Right renal cortex interstitium (tissue), 3 donors: ENCODE data around the gene APC2. TPM values are rescaled to one million over a fixed set of nuclear protein-coding genes. Genes with fewer than 3 reads are reported as not detected.
"Not testable (repeated sequence)": the region's sequence is repeated elsewhere in the genome, so short reads cannot be mapped to it uniquely, and the experiment has no call there.

ENCODE experiments used
- DNase-seq, 3 donors: peaks; one replicate each; pipeline ENCODE4 v3.0.0-alpha.2; 2013; ENCODE audit warnings: low read depth in 3 of 3, low spot score in 2 of 3
- polyA plus RNA-seq, 3 donors: library from polyadenylated mRNA; unstranded; fragments of 120-200 nt; gene quantifications; one replicate each; pipeline ENCODE4 v1.2.1, GENCODE V29; 2013; ENCODE audit not compliant: insufficient read length in 3 of 3

APC2 gene
- polyA plus RNA-seq, 3 donors, result 0.86 to 1.1 (median 1.0) TPM

DNA sequence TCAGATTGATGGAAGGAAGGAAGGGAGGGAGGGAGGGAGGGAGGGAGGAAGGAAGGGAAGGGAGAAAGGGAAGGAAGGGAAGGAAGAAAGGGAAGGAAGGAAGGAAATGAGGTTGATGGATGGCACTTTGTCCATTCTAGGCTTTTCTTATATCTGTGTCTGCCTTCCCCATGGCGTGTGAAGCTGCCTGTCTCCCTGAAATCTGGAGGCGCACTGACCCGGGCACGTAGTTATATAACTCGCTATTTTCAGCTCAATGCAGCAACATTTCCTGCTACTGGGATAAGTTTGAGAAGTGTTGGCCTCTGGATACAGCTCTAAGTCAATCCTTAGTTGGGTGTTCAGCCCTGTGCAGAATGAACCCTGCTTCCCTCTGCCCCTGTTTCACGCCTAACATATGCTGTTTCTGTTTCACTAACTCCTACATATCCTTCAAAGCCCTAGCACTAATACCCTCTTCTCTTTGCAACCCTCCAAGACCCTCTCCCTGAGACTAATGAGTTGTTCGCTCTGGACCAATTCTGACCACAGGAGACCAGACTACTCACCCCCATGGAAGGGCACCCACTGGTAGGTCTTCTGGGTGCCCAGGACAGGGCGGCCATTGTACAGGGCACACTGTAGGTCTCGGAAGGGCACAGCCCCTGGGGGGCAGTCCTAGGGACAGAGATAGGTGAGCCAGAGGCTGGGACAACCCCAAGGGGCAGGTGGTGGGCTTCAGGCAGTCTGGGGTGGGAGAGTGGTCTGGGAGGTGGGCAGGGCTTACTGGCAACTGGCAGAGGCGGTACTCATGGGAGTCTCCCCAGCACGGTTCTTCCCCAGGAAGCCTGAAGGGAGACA is 59.9 kb downstream of the APC2 start:
- no peak for DNase-seq

DNA sequence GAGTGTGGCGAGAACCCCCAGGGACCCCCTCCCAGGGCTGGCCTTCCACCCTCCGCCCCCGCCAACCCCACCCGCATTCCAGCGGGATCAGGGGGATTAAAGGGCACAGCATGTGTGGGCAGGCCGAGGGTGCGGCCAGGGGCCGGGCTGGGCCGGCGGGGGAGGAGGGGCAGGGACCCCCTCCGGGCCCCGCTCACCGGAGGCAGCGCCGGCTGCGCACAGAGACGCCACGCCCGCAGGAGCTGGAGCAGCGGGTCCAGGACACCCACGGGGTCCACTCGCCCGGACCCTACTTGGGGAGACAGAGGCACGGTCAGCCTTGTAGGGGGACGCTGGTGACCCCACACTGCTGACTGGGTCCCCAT is 60.5 kb downstream of the APC2 start:
- no peak for DNase-seq

DNA sequence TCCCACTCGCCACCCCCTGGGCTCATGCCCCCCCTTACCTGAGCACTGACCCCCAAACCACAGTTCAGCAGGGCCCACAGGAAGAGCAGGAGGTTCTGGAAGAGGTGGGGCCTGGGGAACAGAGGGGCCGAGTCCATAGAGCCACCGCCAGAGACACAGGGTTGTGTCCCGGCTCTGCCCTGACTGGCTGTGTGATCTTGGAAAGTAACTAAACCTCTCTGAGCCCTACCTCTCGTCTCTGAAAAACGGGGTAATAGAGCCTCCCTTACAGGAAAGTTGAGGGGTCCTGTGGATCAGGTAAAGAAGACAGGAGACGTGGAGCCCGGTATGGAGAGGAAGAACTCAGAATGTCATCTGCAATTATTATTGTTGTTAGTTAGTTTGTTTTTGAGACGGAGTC is 60.9 kb downstream of the APC2 start:
- DNase-seq, result no peak

DNA sequence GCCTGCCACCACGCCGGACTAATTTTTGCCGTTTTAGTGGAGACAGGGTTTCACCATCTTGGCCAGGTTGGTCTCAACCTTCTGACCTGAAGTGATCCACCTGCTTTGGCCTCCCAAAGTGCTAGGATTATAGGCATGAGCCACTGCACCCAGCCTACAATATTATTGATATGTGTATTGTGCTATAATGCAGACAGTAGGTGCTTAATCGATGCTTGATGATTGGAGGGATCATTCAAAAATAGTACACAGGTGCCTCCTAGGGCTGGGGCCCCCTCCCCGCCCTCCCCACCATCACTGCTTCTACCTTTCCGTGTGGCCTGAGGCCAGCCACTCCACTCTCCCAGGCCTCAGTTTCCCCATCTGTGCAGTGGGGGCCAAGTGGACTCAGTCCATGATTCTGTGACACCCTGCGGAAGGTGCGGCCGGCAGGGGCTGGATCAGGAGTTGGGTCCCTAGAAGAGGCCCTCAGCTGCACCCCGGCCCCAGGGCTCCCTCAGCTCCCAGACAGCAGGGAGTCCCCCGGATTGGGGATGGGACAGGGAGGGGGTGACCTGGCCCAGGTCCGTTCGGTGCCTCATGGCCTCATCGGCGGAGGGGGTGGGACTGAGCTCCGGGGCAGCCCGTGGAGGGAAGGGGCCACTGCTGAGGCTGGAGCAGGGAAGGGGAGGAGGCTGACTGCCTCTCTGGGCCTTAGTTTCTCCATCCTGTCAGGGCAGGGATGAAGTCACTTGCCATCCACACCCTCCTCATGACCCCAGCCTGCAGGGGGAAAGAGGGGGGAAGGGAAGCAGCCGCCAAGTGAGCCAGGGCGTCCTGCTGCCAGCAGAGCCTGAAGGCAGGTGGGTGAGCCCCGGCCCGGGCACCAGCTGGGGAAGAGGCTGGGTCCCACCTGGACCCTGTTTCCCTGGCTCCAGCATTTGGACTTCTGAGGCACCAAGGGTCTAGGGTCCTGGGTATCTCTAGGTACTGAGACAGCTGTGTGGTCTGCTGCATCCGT is 61.7 kb downstream of the APC2 start:
- no peak for DNase-seq

DNA sequence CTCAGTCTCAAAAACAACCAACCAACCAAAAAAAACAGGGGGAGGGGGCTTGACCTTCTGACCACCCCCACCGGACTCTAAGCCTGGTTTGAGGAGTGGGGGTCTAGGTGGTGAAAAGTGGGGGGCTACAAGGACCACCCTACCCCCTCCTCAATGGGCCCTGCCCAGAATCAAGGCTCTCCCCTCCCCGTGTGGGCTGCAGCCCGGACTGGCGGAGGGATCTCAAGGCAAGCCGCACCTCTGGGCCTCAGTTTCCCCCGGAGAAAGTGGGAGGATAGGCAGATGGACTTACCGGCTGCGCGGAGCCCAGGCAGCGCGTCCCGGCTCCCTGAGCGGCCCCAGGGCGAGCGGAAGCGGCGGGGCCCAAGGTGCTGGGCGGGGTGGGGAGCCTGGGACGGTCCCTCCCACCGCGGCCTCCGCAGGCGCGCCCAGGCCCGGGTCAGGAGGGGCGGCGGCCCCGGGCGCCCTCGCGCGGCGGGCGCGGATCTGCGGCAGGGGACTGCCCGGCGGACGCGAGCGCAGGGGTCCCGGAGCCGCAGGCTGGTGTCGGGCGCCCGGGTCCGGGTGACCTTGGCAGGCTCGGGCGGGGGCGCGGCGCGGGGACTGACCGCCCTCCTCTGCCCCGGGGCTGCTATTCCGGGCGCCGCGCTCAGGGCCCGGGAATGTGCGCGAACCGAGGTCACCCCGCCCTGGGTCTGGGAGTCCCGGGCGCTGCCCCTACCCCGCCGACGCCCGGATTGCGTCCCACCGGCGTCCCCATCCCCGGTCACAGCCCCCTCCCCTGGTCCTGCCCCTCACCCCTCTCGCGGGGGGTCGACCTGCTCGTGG is 63.0 kb downstream of the APC2 start, which contains the start of gene ADAMTSL5:
TSS of gene ADAMTSL5 (minus strand) at position 349 of the 828 bp plus-strand sequence. CDS start 2,076 bp downstream, outside the sequence.
- DNase-seq, result no peak

DNA sequence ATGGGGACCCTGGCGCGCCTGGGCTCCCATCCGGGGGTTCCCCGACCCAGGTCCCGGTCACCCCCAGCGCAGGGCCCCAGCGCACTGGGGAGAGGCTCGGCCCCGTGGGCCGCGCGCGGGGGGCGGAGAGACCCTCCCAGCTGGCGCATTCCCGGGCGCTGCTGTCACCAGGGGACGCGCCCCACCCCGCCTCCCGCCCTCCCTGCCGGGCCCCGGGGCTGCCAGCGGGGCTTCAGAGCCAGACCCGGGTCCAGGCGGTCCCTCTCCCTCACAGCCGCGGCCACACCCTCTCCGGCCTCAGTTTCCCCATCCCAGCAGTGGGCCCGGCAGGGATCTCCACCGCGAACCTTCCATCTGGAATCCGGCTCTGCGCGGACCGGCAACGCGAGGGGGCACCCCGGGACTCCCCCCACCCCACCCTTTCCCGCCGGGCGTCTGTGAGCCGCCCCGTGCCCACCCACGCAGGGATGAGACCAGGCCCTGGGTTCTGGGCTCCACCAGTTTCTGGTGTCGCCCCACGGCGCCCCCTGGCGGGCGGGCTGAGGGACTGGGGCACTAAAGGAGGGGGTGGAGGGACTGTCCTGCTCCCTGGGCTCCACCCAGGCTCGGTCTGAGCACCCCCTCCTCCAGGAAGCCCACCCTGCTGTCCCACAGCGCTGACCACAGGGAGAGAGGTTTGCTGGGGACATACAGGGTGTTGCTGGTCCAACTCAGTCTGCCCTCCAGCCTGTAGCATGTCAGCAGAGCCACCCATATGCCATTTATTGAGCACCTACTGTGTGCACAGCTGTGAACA is 63.8 kb downstream of the APC2 start:
- no peak for DNase-seq

DNA sequence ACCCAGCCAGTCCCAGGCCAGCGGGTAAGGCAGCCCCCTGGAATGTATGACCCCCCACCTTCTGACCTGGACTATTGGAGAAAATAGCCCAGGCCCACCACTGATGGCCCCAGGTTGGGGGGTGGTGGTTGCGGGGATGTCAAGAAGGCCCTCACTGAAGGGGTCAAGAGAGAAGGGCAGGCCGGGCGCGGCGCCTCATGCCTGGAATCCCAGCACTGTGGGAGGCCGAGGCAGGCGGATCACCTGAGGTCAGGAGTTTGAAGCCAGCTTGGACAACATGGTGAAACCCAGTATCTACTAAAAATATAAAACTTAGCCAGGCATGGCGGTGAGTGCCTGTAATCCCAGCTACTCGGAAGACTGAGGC is 64.4 kb downstream of the APC2 start:
- DNase-seq, result no peak

DNA sequence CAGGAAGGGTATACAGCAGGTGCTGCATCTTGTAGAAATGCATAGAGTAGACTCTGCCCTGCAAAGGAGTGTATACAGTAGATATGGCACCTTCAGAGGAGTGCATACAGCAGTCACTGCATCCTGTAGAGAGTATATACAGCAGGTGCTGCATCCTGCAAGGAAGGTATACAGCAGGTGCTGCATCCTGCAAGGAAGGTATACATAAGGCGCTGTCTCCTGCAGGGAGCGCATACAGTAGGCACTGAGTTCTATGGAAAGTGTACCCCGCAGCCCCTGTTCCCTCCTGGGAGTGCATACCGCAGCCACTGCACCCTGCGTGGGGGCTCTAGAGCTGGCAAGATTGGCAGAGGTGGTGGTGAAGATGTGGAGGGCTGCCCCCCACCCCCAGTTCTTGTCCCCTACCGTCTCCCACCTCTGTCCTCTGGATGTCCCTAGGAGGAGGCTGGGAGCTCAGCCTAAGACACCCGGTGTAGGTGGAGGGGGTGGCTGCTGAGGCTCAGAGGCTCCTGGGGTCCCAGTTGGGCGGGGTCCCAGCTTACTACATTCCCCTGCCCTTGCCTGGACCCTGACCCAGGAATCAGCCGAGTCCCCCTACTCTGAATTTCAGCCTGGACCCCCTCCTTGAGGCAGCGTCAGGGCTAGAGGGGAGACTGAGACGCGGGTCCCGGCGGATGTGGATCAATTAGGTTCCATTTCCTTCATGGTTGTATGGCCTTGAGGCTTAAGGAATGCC is 65.2 kb downstream of the APC2 start:
- DNase-seq, result no peak

DNA sequence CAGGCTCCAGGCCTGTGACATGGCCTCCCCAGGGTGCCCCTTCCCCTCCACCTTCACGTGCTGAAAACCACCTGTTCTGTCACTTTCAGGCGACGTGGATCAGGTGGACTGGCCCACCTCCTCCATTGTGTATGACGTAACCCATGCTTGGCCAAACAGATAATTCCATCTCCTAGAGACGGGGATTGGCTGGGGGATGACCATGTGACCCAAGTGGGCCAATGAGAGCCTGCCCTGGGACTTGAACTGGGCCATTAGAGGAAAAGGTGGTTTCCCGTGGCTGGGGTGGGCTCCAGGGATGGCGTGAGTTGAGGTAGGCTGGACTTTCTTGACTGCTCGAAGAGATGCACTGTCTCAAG is 66.5 kb downstream of the APC2 start:
- no peak for DNase-seq

DNA sequence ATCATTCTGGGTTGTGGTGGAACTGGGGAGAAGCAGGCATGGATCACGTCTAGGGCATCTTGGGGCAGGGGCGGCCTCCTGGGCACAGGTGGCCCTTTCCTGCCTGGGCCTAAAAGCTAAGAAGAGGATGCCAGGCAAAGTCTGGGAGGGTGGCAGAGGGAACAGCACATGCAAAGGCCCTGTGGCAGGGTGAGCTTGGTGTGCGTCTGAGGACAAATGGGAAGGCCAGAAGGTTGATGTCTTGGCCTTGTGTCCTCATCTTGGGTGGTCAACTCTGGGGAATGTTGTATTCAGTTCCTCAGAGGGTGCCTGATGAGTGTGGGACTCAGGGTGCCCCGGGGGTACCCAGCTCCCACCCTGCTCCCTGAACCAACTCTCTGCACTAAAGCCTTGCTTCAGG is 68.5 kb downstream of the APC2 start:
- DNase-seq, result no peak

DNA sequence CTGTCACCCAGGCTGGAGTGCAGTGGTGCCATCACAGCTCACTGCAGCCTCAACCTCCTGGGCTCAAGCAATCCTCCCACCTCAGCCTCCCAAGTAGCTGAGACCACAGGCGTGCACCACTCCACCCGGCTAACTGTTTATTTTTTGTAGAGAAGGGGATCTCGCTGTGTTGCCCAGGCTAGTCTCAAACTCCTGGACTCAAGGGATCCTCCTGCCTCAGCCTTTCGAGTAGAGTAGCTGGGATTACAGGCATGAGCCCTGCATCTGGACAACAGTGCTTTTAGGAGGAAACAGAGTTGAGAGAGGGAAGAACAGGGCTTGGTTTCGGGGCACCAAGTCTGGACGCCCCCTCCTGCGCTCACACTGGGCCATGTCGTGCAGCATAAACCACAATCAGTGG is 69.9 kb downstream of the APC2 start:
- not testable (repeated sequence) for DNase-seq

DNA sequence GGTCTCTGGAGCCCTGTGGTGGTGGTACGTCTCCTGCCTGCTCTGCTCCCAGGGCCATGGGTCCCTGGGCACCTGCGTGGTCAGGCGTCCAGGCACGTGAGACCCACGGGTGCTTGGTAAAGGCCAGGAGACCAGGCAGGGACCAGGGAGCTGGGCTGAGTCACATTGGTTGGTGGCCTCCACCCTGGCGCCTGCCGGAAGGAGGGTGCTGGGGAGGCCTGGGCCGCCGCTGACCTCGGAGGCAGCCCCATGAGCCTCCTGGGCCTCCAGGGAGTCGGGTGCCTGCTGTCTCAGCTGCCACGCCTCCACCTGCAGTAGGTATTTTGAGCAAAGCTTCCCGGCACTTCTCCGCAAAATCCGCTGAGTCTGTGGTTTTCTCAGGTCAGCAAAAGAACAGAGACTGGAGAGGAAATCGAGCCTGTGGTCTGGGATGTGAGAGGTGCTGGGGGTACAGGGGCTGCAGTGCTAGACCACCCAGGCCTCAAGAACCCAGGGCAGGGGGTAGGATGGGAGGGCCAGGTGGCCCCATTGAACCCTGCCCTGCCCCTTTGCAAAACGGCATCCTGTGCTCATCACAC is 70.4 kb downstream of the APC2 start:
- DNase-seq, result no peak

DNA sequence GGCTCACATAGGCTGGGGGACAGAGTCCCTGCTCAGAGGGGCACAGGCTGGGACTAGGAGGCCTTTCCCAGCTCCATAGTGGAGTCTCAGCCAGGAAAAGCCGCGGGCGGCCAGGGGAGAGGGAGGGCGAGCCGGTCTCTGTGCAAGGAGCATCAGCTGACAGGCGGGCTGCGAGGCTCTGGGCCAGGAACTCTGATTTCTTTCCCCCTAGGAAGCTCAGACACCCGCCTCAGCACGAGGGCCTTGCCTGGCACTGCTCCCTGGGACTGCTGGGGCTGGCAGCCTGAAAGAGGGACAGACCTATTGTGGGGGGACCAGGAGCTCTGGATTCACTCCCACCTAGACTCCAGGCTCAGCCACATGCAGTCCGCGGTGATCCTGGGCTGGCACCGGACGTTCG is 71.7 kb downstream of the APC2 start:
- DNase-seq, result no peak

DNA sequence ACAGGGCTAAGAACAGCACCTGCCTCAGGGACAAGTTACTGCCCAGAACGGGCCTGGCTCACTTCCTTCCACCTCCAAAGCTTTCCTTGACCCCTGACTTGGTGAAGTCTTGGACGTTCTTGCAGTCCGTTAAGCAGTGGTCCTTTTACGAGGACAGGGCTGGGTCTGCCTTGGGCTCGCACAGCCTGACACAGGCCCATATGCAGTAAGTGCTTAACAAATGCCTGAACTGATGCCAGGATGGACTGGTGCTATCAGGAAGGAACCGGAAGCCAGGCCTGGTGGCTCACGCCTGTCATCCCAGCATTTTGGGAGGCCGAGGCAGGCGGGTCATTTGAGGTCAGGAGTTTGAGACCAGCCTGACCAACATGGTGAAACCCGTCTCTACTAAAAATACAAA is 72.1 kb downstream of the APC2 start:
- DNase-seq, result no peak

DNA sequence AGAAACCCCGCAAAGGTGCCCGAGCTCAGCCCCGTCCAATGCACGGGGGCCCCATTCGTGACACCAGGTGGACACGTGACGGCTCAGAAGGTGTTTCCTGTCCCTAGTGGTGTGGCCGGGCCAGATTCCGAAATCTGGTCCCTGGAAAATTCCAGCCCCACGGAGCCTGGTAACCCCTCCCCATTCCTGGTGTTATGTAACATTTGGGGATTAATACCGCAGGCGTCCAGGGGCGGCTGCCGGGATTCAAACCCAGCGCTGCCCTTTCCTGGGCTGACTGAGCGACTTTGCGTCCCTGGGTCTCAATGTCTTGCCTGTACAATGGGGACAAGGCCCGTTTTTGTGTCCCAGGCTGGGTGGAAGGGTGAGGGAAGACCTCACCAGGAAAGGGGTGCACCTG is 72.9 kb downstream of the APC2 start:
- no peak for DNase-seq
